HG02981 (cell line): ENCODE data around the gene FGD3.

Experiments used
- ATAC-seq: cut with Tn5 transposase; IDR thresholded peaks from one replicate; pipeline ENCODE4 v1.9.1; 2021; ENCODE audit warnings: mild to moderate bottlenecking, moderate library complexity; ENCODE audit not compliant: unreplicated experiment

Gene FGD3

GRCh38 chr9:93028448-93029006 lies 81.2 kb downstream of the FGD3 start:
- no peak for ATAC-seq

DNA sequence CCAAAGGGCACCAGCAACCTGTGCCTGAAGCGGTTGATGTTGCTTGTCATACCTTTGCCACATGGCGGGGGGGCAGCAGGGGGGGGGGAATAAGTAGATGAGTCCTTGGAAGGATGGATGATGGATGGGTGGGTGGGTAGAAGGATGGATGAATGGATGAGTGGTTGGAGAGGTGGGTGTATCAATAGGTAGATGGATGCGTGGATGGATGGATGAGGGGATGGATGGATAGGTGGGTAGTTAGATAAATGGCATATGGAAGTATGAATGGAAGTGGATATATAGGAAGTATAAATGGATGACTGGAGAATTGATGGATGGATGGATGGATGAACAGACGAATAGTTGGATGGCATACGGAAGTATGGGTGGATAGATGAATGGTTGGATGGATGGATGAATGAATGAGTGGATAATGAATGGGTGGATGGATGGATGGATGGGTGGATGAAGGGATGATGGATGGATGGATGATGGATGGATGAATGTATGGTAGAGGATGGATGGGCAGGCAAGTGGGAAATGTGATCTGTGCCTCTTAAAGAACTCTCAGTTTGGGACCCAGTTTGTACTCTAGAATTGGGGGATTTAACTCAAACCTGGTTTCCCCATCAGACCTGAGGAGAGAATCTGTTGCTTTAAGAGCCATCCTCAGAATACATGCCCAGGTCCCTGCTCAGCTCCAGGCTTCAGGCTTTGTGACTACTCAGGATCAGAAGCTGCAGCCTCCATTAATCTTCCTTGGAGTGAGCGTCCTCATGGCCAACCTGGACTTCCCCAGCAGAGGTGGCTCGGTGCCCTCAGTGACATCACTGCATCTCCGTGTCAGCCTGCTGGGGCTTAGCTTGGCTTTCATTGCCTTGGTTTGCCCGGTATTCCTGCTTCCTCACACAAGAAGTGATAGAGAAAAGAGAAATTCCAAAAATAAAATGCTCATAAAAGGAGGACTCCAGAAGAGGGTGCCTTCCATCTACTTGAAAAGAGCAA lies 83.6 kb downstream of the FGD3 start:
- ATAC-seq = no peak

DNA sequence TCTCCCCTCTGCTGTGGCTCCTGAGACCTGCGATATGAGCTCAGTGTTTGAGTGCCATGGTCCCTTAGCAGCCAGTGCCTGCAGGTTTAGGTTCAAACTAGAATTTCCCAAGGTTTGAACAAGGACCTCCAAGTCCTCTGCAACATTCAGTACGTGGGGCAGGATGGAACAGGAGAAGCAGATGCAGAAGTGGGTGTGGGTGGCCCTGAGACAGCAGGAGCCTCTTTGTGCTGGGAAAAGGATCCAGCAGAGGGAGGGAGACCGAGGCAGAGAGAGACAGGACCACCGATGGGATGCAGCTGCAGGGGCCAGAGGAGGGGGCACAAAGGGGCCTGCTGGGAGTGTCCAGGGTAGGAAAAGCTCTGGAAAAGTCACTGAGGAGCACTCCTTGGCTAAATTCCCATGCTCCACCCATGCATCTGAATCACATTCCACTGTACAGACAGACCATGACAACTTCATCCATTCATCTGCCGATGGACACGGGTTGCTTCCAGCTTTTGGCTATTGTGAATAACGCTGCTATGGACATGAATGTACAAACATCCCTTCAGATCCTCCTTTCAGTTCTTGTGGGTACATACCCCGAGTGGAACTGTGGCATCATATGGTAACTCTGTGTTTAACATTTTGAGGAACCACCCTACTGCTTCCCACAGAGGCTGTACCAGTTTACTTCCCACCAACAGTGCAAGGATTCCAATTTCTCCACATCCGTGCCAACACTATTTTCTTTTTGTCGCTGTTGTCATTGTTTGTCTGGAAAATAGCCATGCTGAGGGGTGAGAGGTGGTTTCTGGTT lies 84.5 kb downstream of the FGD3 start:
- no peak for ATAC-seq

DNA sequence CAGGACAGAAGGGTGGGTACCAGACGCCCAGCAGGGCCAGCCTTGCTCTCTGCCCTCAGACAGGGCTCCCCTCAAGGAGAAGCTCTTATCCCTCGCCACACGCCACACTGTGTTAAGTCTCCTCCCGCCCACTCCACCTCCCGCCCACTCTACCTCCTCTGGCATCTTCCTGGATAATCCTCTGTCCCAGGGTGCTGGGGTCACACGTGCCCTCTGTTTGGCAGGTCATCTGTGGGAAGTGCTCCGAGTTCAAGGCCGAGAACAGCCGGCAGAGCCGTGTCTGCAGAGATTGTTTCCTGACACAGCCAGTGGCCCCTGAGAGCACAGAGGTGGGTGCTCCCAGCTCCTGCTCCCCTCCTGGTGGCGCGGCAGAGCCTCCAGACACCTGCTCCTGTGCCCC lies 85.2 kb downstream of the FGD3 start:
- ATAC-seq = no peak

DNA sequence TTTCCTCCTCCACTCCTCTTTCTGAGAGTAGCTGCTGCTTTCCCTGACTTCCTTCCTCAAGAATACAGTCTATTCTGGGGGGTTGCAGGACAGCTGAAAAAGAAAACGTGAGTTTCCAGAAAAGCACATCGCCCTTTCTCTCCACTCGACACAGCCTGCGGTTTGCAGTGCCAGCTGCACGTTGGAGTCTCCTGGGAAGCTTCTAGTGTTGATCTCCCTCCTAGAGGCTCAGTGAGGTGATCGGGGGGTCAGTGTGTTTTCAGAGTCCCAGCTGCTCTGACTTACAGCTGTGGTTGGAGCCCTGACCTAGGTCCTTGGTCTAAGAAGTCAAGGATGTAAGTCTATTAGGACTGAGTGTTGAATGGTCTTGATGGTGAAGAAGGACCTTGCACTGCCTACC lies 86.2 kb downstream of the FGD3 start:
- no peak for ATAC-seq

DNA sequence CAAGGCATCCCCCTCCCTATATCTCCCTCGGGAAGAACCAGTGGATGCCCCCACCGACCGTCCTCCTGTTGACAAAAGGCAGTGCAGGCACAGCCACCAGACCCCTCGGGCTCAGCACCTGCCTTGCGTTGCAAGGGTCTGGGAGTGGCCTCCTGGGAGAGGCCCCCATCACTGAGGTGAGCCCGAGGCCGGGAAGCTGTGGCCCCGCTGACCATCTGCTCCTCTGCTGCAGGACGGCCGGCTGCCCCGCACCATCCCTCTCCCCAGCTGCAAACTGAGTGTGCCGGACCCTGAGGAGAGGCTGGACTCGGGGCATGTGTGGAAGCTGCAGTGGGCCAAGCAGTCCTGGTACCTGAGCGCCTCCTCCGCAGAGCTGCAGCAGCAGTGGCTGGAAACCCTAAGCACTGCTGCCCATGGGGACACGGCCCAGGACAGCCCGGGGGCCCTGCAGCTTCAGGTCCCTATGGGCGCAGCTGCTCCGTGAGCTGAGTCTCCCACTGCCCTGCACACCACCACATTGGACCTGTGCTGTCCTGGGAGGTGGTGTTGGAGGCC lies 87.9 kb downstream of the FGD3 start:
- ATAC-seq = no peak

DNA sequence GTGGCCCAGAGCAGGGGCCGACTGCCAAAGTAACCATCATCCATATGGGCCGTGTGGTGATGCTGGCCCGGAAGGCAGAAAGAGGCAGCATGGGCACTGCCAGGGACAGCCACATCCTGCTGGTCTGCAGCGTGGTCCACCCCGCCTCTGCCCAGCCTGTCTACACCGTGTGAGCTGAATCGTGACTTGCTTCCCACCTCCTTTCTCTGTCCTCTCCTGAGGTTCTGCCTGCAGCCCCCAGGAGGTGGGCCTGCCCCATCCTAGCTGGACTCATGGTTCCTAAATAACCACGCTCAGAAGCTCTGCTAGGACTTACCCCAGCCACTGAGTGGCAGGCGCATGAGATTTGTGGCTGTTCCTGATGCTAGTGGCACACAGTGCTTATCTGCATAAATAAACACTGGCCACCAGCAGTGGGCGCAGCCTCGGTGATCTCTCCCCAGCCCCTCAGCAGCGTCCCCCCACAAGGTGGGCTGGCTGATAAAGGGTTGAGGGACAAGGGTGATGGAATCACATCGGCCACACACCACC lies 88.6 kb downstream of the FGD3 start:
- no peak for ATAC-seq

DNA sequence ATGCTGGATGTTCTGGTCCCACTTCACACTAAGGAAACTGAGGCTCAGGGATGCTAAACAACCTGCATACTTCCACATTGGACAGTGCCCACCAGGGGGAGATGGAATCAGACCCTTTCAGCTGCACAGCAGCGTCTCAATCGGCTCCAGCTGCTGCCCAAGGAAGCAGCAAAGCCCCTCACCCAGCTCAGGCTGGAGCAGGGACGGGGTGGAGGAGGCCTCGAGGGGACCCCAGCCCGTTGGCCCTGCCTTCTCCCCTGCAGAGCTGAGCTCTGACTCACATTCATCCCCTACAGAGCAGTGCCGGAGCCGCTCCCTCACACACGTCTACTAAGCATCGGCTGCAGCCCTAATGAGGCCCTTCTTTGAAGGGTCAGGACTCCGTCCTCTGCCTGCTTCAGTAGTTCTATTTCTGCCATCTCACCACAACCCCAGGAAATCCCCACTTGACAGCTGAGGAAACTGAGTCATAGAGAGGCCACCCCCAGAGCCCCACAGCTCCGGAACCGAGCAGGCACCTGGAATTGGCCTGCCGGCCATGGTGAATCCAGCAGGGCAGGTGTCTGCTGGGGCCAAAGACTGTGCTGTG lies 89.7 kb downstream of the FGD3 start:
- no peak for ATAC-seq

DNA sequence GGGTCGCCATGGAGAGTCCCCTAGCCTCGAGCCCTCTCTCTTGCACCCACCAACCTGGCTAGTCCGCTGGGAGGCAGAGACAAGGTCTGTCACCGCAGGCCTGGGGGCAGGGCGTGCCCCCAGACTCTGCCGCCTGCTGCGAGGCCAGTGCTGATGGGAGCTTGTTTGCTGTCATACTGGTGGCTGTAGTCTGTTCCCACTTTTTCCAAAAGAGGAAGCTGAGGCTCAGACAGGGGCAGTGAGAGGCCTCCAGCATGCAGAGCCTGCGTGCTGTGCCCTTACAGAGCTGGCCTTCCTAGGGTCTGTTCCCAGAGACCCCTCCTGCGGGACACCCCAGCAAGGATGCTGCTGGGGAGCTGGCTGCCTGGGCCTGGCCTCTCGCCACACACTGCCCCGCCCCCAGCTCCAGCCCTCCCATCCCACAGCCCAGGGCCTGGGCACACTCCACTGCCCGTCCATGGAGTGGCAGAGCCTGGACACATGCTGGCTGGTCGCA lies 90.2 kb downstream of the FGD3 start:
- ATAC-seq = no peak

- ATAC-seq = no peak
Measured at GRCh38 chr9:93038918-93039317, 91.6 kb downstream of the FGD3 start.

GRCh38 chr9:93039456-93039855 lies 92.1 kb downstream of the FGD3 start:
- ATAC-seq = no peak

DNA sequence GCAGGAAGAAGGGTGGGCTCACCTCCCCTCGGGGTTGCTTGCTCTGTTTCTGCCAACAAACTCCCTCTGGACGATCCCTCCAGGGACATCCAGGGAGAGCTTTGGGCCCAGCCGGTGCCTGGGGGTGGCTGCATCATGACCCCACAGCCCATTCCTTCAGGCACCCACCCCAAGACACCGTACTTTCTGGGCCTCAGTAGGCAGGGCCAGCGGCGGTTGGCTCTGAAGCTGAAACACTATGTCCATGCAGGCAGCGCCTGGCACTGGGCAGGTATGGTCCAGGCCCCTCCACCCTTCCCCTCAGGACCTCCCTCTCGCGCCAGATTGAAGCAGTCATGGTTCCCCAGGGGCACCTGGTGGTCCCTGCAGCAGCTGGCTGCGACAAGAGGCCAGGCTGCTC lies 92.7 kb downstream of the FGD3 start:
- no peak for ATAC-seq

DNA sequence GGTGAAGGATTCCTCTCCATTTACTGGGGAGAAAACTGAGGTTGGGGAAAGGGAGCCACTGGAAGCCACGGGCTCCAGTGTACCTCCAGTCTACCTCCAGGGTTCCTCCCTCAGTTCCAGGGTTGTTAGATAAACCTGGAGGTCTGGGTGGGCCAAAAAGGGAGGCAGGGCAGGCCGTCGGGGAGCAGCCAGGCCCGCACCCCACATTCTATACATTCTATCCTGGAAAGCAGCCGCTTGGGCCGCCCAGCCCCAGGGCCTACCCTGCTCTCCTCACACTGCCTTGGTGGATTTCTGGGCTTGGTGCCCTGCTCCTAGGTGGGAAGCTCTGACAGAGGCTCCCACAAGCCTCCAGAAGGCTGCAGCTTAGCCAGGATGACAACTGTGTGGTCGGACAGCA lies 93.1 kb downstream of the FGD3 start:
- ATAC-seq = no peak

GRCh38 chr9:93041108-93041802 lies 93.9 kb downstream of the FGD3 start:
- ATAC-seq = no peak

- ATAC-seq = no peak
Measured at GRCh38 chr9:93043122-93043521, 95.8 kb downstream of the FGD3 start.

GRCh38 chr9:93045521-93045920 lies 98.2 kb downstream of the FGD3 start:
- no peak for ATAC-seq

- ATAC-seq = no peak
Measured at GRCh38 chr9:93048566-93049448, 101.5 kb downstream of the FGD3 start.

DNA sequence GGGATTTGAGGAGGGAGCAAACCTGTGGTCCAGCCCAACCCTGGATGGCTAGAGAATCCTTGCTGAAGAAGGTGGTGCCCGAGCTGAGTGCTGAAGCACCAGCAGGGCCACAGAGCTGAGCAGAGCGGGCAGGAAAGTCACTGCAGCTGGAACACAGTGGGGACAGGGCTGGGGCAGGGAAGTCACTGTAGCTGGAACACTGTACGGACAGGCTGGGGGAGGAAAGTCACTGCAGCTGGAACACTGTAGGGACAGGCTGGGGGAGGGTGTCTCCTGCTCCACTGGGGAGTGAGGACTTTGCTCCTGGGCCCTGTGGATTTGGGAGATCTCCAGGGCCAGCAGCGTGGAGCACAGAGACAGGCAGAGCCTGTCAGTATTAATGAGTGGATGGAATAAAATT lies 102.2 kb downstream of the FGD3 start:
- ATAC-seq = no peak

GRCh38 chr9:93050231-93050630 lies 102.9 kb downstream of the FGD3 start:
- ATAC-seq = no peak
